Measurements from ENCODE around the gene CEP112.

The CEP112 gene

DNA sequence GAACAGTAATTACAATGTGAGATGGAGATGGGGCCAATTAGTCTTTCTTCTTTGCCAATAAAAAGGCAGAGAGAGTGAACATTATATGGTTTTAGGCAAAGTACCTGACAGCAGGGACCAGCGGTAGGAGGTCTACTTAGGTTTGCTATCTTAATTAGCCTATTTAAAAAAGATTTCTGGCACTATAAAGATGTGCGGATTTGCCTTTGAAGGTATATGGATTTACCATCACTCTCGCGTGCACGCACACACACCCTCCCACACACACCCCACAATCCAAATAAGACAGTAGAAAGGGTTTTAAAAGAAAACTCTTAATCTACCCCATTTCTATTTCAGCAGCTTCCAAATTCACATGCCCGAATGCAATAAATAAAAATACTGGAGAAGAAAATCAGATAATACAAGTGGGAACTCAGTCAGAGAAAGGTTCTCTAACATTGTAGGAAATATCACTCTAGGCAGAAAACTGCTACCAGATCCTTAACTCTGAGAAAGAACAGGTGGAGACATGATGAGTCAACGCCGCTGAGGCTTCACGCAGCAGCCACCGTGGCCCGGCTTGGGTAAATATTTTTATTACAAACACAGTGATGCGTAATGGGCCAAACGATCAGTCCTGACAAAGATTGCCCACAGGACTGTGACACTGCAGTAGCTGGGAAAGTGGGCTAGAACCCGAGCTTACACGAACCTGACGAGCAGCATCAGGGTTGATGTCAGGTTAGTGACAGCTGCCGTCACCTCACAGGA, 563.9 kb downstream of the CEP112 start:
- Histone ChIP-seq H3K4me2 (ENCODE audit: low read length) (peak overlapping the region; percentile 63), H3K9ac (ENCODE audit: low read depth, low read length) (no peak overlapping the region)

DNA sequence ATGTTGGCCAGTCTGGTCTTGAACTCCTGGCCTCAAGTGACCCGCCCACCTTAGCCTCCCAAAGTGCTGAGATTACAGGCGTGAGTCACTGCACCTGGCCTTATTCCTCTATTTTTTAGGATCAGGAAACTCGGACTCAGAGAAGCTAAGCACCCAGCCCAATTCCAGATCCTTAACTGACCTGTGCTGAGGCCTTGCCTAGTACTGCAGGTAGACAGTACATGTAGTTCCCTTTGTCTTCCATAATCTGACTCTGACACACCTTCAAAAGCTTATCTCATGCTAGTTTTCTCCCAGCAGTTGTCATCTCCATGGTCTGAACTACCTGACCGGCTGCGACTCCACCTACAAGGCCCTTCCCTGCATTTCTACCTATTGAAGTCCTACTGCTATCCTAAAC, 564.8 kb downstream of the CEP112 start:
- Histone ChIP-seq H3K36me3 (ENCODE audit: insufficient read depth, low read length) (no peaks in the 10 kb centered on the region), H3K4me3 (ENCODE audit: low read length) (no peak overlapping the region), H3K9ac (ENCODE audit: low read depth, low read length) (no peak overlapping the region)

More for the DNA sequence above, 563.9 kb downstream of the CEP112 start:
- Histone ChIP-seq H3K4me3 (ENCODE audit: low read length) (no peak overlapping the region), H3K36me3 (ENCODE audit: insufficient read depth, low read length) (no peaks in the 10 kb centered on the region), H3K9me3 (replicated peaks; ENCODE audit: low read length) (no peaks in the 10 kb centered on the region), H3K27me3 (ENCODE audit: control insufficient read depth, insufficient read depth, low read length) (no peaks in the 10 kb centered on the region), H3K4me1 (ENCODE audit: control insufficient read depth, insufficient read depth, low read length) (peaks cover 15% of the 10 kb centered on the region)

DNA sequence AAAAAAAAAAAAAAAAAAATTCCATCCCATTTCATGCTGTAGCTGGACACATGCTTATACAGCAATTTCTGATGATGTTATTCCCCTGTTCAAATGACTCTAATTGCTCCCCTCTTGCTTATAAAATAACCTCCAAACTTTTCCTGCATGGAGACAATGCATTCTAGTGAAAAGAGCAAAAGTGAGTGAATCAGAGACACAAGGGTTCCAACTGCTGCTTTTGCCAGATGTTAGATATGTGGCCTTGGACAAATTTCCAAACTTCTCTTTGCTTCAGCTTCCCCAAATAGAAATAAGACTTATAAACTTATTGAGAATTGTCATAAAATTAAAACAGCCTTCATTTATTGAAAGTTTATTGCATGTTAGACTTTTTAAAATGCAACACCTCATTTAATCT, 565.5 kb downstream of the CEP112 start:
- Histone ChIP-seq H3K36me3 (ENCODE audit: insufficient read depth, low read length) (no peaks in the 10 kb centered on the region), H3K4me3 (ENCODE audit: low read length) (no peak overlapping the region), H3K4me2 (ENCODE audit: low read length) (no peak overlapping the region), H3K9ac (ENCODE audit: low read depth, low read length) (no peak overlapping the region), H3K9me3 (replicated peaks; ENCODE audit: low read length) (no peaks in the 10 kb centered on the region), H3K27me3 (ENCODE audit: control insufficient read depth, insufficient read depth, low read length) (no peaks in the 10 kb centered on the region), H3K4me1 (ENCODE audit: control insufficient read depth, insufficient read depth, low read length) (peaks cover 15% of the 10 kb centered on the region)

More for the DNA sequence above, 564.8 kb downstream of the CEP112 start:
- H3K4me1 ChIP-seq (ENCODE audit: control insufficient read depth, insufficient read depth, low read length): peaks cover 15% of the 10 kb centered on the region
- H3K27me3 ChIP-seq (ENCODE audit: control insufficient read depth, insufficient read depth, low read length): no peaks in the 10 kb centered on the region
- H3K4me2 ChIP-seq (ENCODE audit: low read length): no peak overlapping the region
- no peaks in the 10 kb centered on the region for H3K9me3 ChIP-seq (replicated peaks; ENCODE audit: low read length)

DNA sequence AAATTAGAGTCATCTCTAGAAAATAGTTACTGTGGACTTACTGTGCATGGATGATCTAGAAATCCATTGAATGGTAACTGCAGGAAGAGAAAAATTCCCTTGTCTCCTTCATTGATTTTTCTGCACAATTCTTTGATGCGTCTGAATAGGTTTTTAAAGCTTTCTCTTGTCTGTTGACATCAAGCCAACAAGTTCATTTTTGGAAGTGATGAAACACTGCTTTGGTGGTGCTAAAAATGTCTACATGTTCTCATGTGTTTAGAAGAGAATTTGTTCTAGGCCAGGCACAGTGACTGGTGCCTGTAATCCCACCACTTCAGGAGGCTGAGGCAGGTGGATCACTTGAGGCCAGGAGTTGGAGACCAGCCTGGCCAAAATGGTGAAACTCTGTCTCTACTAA, 573.4 kb downstream of the CEP112 start:
- Histone ChIP-seq H3K4me2 (ENCODE audit: low read length) (no peak overlapping the region), H3K36me3 (ENCODE audit: insufficient read depth, low read length) (no peaks in the 10 kb centered on the region), H3K9me3 (replicated peaks; ENCODE audit: low read length) (no peaks in the 10 kb centered on the region), H3K27me3 (ENCODE audit: control insufficient read depth, insufficient read depth, low read length) (no peaks in the 10 kb centered on the region), H3K4me1 (ENCODE audit: control insufficient read depth, insufficient read depth, low read length) (no peaks in the 10 kb centered on the region), H3K4me3 (ENCODE audit: low read length) (no peak overlapping the region), H3K9ac (ENCODE audit: low read depth, low read length) (no peak overlapping the region)

DNA sequence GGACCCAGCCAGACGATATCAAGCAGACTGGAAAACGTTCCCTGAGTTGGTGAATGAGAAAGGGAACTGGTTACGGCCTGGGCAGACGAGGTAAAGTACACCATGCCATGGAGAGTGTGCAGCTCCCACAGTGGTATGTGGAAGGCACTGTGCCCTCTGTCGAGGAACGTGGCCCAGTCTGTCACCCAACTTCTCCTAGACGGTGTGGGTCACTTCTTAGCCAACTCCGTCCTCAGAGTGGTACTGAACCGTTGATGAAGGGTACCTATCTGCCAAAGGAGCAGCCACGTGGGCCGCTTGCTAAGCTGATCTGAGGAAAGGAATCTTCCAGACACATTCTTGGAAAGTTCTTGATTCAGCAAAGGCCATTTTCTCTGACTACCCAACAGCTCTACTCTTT, 574.4 kb downstream of the CEP112 start:
- Histone ChIP-seq H3K9ac (ENCODE audit: low read depth, low read length) (no peak overlapping the region), H3K4me1 (ENCODE audit: control insufficient read depth, insufficient read depth, low read length) (no peaks in the 10 kb centered on the region), H3K27me3 (ENCODE audit: control insufficient read depth, insufficient read depth, low read length) (no peaks in the 10 kb centered on the region), H3K36me3 (ENCODE audit: insufficient read depth, low read length) (no peaks in the 10 kb centered on the region), H3K9me3 (replicated peaks; ENCODE audit: low read length) (no peaks in the 10 kb centered on the region), H3K4me2 (ENCODE audit: low read length) (no peak overlapping the region), H3K4me3 (ENCODE audit: low read length) (no peak overlapping the region)

DNA sequence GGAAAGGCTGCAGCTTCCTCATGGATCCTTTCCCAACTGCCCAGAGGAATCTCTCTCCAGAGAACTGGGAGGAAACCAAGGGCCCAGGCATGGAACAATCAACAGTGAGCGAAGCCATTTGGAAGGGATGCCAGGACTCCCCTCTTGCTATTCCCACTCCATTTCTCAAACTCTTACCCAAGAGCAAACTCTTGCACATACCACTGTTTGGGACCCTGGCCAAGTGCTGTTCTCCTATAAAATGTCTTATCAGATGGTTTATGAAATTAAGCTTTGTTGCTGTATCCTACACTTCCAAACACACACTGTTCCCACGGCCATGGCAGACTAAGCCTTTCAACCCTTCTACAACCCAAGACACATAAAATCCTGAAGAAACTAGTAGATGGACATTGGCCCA, 582.2 kb downstream of the CEP112 start:
- Histone ChIP-seq H3K4me2 (ENCODE audit: low read length) (no peak overlapping the region), H3K4me1 (ENCODE audit: control insufficient read depth, insufficient read depth, low read length) (no peaks in the 10 kb centered on the region), H3K27me3 (ENCODE audit: control insufficient read depth, insufficient read depth, low read length) (no peaks in the 10 kb centered on the region), H3K9me3 (replicated peaks; ENCODE audit: low read length) (no peaks in the 10 kb centered on the region), H3K4me3 (ENCODE audit: low read length) (no peak overlapping the region), H3K9ac (ENCODE audit: low read depth, low read length) (no peak overlapping the region), H3K36me3 (ENCODE audit: insufficient read depth, low read length) (no peaks in the 10 kb centered on the region)

DNA sequence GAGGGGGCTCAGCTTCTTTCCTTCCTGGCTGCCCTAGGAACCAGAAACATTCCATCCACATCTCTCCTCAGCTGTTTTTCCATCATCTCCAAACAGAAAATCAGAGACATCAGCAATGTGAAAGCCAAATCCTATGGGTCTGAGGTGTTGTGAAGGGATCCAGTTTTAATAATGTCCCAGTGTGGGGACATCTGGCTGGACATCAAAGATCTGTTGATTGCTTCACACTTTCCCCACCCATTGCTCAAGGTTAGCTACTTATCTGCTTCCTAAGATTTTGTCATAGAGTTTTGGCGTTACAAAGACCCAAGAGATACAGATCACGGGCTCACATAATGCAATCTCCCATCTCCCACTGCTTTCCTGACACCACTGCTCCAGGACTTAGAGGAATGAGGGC, 582.6 kb downstream of the CEP112 start:
- H3K4me2 ChIP-seq (ENCODE audit: low read length): no peak overlapping the region
- H3K36me3 ChIP-seq (ENCODE audit: insufficient read depth, low read length): no peaks in the 10 kb centered on the region
- no peaks in the 10 kb centered on the region for H3K27me3 ChIP-seq (ENCODE audit: control insufficient read depth, insufficient read depth, low read length)
- H3K9me3 ChIP-seq (replicated peaks; ENCODE audit: low read length): no peaks in the 10 kb centered on the region
- no peak overlapping the region for H3K4me3 ChIP-seq (ENCODE audit: low read length)
- H3K4me1 ChIP-seq (ENCODE audit: control insufficient read depth, insufficient read depth, low read length): no peaks in the 10 kb centered on the region
- H3K9ac ChIP-seq (ENCODE audit: low read depth, low read length): no peak overlapping the region

DNA sequence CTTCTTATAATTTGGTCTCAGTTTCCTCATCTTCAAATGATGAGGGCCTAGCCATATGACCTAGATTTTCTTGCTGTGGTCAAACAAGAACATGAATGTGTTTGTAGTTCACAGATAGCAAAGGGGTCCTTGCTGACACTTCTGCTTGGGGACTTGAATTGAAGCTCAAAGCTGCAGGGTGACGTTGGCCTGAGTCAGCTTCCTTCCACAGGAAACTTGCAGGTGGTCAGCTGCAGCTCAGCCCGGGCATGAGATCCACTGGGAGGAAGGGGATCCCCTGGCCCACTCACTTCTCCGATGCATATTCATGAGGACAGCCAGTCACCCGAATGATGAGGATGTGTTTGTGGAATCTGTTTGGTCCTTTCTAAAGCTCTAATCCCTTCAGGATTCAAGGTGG, 587.9 kb downstream of the CEP112 start:
- Histone ChIP-seq H3K4me1 (ENCODE audit: control insufficient read depth, insufficient read depth, low read length) (no peaks in the 10 kb centered on the region), H3K4me2 (ENCODE audit: low read length) (no peak overlapping the region), H3K9me3 (replicated peaks; ENCODE audit: low read length) (no peaks in the 10 kb centered on the region), H3K4me3 (ENCODE audit: low read length) (no peak overlapping the region), H3K27me3 (ENCODE audit: control insufficient read depth, insufficient read depth, low read length) (no peaks in the 10 kb centered on the region), H3K36me3 (ENCODE audit: insufficient read depth, low read length) (no peaks in the 10 kb centered on the region), H3K9ac (ENCODE audit: low read depth, low read length) (no peak overlapping the region)

DNA sequence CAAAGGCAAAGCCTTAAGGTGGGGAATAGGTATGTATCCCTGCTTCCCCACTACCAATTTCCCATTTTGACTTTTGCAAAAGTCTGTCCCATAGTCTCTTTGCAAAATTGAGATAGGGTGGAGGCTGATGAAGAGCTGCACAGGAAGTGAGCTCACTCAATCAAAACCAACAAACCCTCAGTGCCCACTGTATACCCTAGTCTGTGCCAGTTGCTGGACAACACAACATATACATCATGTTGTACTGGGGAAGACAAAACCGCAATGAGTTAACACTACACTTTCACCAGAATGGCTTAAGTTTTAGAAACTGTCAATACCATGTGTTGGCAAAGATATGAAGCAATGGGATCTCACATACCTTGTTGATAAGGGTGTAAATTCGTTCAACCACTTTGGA, 590.1 kb downstream of the CEP112 start:
- no peak overlapping the region for H3K4me3 ChIP-seq (ENCODE audit: low read length)
- H3K4me2 ChIP-seq (ENCODE audit: low read length): no peak overlapping the region
- H3K9me3 ChIP-seq (replicated peaks; ENCODE audit: low read length): no peaks in the 10 kb centered on the region
- no peak overlapping the region for H3K9ac ChIP-seq (ENCODE audit: low read depth, low read length)
- H3K36me3 ChIP-seq (ENCODE audit: insufficient read depth, low read length): no peaks in the 10 kb centered on the region
- no peaks in the 10 kb centered on the region for H3K4me1 ChIP-seq (ENCODE audit: control insufficient read depth, insufficient read depth, low read length)
- no peaks in the 10 kb centered on the region for H3K27me3 ChIP-seq (ENCODE audit: control insufficient read depth, insufficient read depth, low read length)

DNA sequence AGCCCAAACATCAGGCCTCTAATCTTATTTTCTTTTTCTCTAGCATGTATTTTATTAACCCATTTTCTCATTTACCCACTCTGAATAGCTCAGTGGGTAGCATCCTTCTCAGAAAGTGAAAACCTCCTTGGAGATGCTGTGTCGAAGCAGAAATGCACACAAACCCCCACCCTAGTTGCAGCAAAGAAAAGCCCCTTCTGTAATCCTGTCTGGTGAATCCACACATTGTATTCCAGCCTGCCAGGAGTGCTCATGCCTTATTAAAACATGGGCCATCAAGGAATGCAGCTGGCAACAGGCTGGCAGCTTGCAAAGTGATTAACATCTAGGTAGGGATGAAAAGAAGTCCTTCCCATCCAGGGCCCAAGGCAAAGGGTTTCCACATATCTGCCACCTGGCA, 590.8 kb downstream of the CEP112 start:
- no peaks in the 10 kb centered on the region for H3K9me3 ChIP-seq (replicated peaks; ENCODE audit: low read length)
- no peak overlapping the region for H3K4me3 ChIP-seq (ENCODE audit: low read length)
- no peaks in the 10 kb centered on the region for H3K4me1 ChIP-seq (ENCODE audit: control insufficient read depth, insufficient read depth, low read length)
- H3K36me3 ChIP-seq (ENCODE audit: insufficient read depth, low read length): no peaks in the 10 kb centered on the region
- no peak overlapping the region for H3K4me2 ChIP-seq (ENCODE audit: low read length)
- H3K27me3 ChIP-seq (ENCODE audit: control insufficient read depth, insufficient read depth, low read length): no peaks in the 10 kb centered on the region
- H3K9ac ChIP-seq (ENCODE audit: low read depth, low read length): no peak overlapping the region

DNA sequence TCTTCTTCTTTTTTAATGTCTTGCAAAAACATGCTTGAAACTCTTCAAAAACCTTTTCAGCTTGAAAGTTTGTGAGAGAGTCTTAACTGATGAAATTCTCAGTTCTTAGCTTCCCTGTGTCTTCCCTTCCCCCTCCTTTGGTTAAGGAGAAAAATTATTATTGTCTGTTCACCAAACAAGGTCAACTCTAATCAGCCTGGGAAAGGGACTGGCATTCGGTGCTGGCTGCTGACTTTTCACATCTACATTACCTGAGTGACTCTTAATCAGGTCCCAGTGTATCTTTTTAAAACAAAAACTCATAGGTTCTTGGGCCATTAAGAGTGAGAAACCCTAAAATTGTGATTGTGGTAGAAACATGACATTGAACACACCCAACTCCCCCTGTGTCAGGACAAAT, 591.4 kb downstream of the CEP112 start:
- H3K4me2 ChIP-seq (ENCODE audit: low read length): no peak overlapping the region
- H3K4me1 ChIP-seq (ENCODE audit: control insufficient read depth, insufficient read depth, low read length): no peaks in the 10 kb centered on the region
- H3K9me3 ChIP-seq (replicated peaks; ENCODE audit: low read length): no peaks in the 10 kb centered on the region
- H3K9ac ChIP-seq (ENCODE audit: low read depth, low read length): no peak overlapping the region
- H3K27me3 ChIP-seq (ENCODE audit: control insufficient read depth, insufficient read depth, low read length): no peaks in the 10 kb centered on the region
- no peak overlapping the region for H3K4me3 ChIP-seq (ENCODE audit: low read length)
- no peaks in the 10 kb centered on the region for H3K36me3 ChIP-seq (ENCODE audit: insufficient read depth, low read length)

DNA sequence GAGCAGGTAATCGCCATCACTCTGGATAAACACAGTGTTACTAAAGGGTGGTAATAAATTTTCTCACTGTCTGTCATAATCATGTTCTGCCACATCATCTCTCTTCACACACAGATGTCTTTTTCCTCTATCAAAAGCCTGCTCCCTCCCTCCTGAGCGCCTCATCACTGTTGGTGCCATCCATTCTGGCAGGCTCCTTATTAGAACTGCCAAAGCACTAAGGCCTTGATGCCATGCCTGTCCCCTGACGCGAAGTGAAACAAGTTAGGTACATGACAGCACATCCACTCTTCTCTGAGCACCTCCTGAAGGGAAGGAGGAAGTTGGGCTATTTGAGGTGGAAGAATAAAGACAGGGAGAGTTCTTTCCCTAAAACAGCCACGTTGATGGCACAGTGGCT, 592.3 kb downstream of the CEP112 start:
- Histone ChIP-seq H3K4me3 (ENCODE audit: low read length) (no peak overlapping the region), H3K27me3 (ENCODE audit: control insufficient read depth, insufficient read depth, low read length) (no peaks in the 10 kb centered on the region), H3K36me3 (ENCODE audit: insufficient read depth, low read length) (no peaks in the 10 kb centered on the region), H3K4me2 (ENCODE audit: low read length) (no peak overlapping the region), H3K9me3 (replicated peaks; ENCODE audit: low read length) (no peaks in the 10 kb centered on the region), H3K4me1 (ENCODE audit: control insufficient read depth, insufficient read depth, low read length) (no peaks in the 10 kb centered on the region), H3K9ac (ENCODE audit: low read depth, low read length) (no peak overlapping the region)
